ENCODE results near the gene IGSF9B.

DNA sequence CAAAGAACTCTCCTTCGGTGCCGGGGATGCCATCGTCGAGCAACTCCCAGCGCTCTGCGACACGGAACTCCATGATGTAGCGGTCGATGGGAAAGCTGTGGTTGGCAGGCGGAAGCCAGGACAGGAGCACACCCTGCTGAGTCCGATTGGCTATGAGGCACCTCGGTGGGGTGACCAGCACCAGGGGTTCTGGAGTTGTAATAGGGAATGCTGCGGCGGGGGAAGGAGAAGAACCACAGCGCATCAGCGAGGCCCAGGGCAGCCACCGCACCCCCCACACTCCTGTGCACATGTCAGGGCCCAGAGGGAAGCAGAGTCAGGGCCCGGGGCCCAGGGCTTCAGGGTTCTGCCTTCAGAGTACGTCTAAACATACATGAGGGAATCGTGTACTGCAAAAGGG lies 31.0 kb downstream of the IGSF9B start:
- TF ChIP-seq, protein P1, sequence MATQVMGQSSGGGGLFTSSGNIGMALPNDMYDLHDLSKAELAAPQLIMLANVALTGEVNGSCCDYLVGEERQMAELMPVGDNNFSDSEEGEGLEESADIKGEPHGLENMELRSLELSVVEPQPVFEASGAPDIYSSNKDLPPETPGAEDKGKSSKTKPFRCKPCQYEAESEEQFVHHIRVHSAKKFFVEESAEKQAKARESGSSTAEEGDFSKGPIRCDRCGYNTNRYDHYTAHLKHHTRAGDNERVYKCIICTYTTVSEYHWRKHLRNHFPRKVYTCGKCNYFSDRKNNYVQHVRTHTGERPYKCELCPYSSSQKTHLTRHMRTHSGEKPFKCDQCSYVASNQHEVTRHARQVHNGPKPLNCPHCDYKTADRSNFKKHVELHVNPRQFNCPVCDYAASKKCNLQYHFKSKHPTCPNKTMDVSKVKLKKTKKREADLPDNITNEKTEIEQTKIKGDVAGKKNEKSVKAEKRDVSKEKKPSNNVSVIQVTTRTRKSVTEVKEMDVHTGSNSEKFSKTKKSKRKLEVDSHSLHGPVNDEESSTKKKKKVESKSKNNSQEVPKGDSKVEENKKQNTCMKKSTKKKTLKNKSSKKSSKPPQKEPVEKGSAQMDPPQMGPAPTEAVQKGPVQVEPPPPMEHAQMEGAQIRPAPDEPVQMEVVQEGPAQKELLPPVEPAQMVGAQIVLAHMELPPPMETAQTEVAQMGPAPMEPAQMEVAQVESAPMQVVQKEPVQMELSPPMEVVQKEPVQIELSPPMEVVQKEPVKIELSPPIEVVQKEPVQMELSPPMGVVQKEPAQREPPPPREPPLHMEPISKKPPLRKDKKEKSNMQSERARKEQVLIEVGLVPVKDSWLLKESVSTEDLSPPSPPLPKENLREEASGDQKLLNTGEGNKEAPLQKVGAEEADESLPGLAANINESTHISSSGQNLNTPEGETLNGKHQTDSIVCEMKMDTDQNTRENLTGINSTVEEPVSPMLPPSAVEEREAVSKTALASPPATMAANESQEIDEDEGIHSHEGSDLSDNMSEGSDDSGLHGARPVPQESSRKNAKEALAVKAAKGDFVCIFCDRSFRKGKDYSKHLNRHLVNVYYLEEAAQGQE (IDR thresholded peaks at IDR 0.05): no peak
- TF ChIP-seq RAD21 (IDR thresholded peaks at IDR 0.05): no peak
- TF ChIP-seq, protein P2, sequence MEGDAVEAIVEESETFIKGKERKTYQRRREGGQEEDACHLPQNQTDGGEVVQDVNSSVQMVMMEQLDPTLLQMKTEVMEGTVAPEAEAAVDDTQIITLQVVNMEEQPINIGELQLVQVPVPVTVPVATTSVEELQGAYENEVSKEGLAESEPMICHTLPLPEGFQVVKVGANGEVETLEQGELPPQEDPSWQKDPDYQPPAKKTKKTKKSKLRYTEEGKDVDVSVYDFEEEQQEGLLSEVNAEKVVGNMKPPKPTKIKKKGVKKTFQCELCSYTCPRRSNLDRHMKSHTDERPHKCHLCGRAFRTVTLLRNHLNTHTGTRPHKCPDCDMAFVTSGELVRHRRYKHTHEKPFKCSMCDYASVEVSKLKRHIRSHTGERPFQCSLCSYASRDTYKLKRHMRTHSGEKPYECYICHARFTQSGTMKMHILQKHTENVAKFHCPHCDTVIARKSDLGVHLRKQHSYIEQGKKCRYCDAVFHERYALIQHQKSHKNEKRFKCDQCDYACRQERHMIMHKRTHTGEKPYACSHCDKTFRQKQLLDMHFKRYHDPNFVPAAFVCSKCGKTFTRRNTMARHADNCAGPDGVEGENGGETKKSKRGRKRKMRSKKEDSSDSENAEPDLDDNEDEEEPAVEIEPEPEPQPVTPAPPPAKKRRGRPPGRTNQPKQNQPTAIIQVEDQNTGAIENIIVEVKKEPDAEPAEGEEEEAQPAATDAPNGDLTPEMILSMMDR (IDR thresholded peaks at IDR 0.05; ENCODE audit: low read depth, low read length, missing input control): no peak
- TF ChIP-seq YY1 (IDR thresholded peaks at IDR 0.05): no peak
- no peak for TF ChIP-seq NR2F2 (IDR thresholded peaks at IDR 0.05)
- no peak for TF ChIP-seq FOXA1 (IDR thresholded peaks at IDR 0.05)
- no peak for TF ChIP-seq TAF1 (conservative IDR thresholded peaks at IDR 0.05)

Measured in liver (tissue), 3 donors.